ENCODE results near the gene HSPBP1.
"Not testable (repeated sequence)": the region's sequence is repeated elsewhere in the genome, so short reads cannot be mapped to it uniquely, and the experiment has no call there.

Gene HSPBP1

DNA sequence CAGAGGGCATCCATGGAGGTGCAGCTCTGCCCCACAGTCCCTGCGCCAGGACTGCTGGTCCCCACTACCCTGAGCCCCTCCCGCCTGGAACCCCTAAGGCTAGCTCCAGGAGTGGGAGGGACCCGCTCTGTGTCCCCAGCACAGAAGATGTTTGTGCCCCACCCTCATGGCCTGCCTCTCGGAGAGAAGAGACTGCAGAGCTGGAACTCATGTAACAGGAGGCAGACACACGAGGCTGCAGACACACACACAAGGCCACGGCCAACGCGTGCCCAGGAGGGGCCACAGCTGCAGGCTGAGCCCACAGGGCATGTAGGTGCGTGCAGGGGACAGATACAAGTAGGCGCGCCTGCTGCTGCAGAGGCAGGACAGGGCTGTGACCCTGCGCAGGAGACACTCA is 40.9 kb downstream of the HSPBP1 start:
- DNase-seq (ENCODE audit: low read depth in 2 of 2): no peak

GRCh38 chr19:55238030-55238429 is 41.9 kb downstream of the HSPBP1 start:
- no peak for DNase-seq (ENCODE audit: low read depth in 2 of 2)

- no peak for DNase-seq (ENCODE audit: low read depth in 2 of 2)
These were observed 46.9 kb downstream of the HSPBP1 start for GRCh38 chr19:55232986-55233385.

DNA sequence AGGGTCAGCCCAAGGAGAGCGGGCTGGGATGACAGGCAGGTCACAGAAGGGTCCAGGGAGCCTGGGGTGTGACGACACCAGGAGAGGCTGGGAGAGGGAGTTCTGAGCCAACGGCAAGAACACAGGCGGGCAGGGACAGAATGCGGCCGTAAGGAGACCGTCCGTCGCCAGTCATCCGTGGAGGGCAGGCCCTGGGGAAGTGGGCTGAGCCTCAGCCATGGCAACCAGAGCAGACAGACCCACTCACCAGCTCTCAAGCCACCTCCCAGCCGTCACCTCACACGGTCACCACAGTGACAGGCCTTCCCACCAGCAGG is 47.7 kb downstream of the HSPBP1 start:
- DNase-seq (ENCODE audit: low read depth in 2 of 2): no peak

GRCh38 chr19:55231391-55232285 is 48.3 kb downstream of the HSPBP1 start:
- no peak for DNase-seq (ENCODE audit: low read depth in 2 of 2)

- DNase-seq (ENCODE audit: low read depth in 2 of 2): no peak
These were observed 49.1 kb downstream of the HSPBP1 start for GRCh38 chr19:55230780-55231179.

DNA sequence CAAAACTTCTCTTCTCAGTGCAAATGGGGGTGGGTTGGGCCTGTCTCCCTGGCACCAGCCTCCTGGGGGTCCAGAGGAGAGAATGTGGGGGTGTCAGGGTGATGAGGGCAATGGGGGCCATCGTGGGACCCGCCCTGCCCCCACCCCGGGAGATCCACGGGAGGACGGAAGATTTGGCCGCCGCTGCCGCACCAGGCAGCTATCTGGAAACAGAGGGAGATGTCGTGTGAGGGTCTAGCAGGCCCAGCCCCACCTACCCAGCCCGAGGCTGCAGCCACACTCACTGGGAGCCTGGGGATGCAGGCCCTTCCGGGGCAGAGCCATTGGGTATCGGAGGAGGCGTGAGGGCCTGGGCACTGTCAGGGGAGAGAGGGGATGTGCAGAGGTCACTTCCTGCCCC is 49.6 kb downstream of the HSPBP1 start:
- no peak for DNase-seq (ENCODE audit: low read depth in 2 of 2)

DNA sequence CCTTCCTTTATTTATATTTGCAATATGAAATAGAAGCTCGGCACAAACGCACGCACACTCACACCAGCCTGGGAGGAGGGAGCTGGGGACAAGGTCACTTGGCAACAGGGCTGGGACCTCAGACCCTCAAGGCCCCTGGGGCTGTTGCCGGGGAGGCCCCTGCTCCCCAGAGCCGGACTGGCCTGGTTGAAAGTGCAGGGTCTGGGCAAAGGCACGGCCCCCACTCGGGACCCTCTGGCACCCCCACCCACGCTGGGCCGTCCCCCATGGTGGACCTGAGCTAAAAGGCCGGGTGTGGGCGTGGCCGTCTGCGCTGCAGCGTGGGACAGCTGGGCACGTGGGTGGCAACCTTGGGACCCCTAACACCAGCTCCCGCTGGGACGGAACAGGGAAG is 50.1 kb downstream of the HSPBP1 start:
- DNase-seq (ENCODE audit: low read depth in 2 of 2): no peak

- DNase-seq (ENCODE audit: low read depth in 2 of 2): no peak
These were observed 50.6 kb downstream of the HSPBP1 start for GRCh38 chr19:55229145-55229788.

DNA sequence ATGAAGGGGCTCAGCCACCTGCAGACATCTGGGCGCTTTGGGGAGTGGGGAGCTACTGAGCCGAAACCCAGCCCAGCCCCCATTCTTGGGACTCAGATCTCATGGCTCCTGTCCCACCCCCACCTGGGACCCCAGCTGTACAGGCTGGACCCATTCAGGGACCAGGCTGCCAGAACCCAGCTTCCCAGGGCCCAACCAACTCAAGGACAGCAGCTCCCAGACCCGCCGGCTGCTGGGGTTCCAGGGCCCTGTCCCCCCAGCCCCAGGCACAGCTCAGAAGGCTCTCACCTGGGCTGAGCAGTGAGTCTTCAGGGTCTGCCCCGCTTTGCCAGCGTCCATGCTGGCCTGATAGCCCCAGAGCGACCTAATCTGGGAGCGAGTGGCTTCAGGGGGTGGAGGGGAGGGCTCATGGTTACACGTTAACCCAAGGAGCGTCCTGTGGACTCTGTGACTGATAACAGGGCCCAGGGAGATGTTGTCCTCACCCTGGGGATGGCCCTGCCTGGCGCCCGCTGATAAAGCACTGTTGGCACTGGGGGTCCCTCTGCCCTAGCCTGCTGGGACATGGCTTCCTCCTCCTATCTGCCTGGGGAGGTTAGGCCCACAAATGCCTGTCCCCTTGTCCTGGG is 51.4 kb downstream of the HSPBP1 start, which contains the start of gene TMEM86B:
Gene TMEM86B, minus strand, starts transcription at position 361 of the 629 bp plus-strand sequence. Its CDS starts 22 bp downstream, at position 339.
- DNase-seq (ENCODE audit: low read depth in 2 of 2): no peak

- no peak for DNase-seq (ENCODE audit: low read depth in 2 of 2)
These were observed 51.9 kb downstream of the HSPBP1 start for GRCh38 chr19:55228015-55228391.

DNA sequence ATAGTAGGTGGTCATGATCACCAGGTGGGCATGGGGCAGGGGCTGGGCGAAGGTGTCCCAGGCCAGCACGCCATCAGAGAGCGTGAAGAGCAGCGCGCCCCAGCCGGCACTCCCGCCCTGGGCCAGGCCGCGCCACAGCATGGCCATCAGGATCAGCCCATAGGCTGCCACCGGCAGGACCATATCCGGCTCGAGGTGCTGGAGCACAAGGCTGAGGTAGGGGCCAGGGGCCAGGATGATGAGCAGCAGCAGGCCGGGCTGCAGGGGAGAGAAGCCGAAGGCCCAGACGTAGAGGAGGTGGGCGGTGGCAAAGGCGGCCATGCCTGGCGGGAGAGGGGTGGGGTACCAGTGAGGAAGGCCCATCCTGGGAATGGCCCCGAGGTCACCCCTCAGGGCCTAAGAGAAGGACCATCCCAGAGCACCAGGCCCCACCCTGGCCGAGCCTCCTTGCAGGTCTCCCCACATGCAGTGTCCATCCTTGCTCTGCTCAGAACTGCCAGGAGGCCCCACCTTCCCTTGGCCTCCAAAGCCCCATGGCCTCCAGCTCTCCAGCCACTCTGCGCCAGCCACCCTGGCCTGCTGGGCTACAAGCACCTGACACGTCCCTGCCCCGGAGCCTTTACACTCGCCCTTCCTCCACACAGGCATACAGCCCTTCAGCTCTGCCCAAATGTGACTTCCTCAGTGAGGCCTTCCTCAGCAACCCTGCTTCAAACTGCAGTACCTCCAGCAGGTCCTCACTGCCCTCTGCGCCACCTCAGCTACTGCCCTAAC is 52.5 kb downstream of the HSPBP1 start:
- no peak for DNase-seq (ENCODE audit: low read depth in 2 of 2)

DNA sequence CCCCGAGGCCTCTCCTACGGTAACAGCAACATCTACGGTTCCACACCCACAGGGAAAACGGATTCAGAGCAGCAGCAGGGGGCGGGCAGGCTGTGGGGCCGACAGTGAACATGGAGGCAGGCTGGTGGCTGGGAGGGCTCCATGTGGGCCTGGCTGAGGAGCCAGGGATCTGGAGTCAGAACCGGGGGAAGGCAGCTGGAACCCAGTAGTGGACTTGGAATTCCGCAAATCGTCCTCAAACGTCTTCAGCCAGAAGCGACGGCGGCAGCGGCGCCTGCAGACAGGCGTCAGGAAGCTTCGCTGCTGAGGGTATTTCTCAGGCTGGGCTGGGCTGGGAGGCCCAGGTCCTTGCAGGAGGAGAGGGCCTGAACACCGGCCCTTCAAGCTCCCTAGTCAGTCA is 53.1 kb downstream of the HSPBP1 start:
- DNase-seq (ENCODE audit: low read depth in 2 of 2): no peak

DNA sequence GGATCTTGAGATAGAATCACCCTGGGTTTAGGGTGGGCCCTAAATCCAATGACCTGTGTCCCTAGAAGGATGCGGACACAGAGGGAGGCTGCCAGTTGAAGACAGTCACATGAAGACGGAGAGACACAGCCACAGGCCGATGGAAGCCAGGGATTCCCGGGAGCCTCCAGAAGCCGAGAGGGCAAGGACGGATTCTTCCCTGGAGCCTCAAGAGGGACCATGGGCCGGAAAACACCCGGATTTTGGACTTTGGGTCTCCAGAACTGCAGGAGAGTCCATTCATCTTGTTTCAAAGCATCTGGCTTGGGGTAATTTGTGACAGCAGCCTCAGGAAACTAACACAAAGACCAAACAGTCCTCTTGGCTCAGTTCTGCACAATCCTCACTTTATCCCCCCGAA is 53.6 kb downstream of the HSPBP1 start:
- no peak for DNase-seq (ENCODE audit: low read depth in 2 of 2)

DNA sequence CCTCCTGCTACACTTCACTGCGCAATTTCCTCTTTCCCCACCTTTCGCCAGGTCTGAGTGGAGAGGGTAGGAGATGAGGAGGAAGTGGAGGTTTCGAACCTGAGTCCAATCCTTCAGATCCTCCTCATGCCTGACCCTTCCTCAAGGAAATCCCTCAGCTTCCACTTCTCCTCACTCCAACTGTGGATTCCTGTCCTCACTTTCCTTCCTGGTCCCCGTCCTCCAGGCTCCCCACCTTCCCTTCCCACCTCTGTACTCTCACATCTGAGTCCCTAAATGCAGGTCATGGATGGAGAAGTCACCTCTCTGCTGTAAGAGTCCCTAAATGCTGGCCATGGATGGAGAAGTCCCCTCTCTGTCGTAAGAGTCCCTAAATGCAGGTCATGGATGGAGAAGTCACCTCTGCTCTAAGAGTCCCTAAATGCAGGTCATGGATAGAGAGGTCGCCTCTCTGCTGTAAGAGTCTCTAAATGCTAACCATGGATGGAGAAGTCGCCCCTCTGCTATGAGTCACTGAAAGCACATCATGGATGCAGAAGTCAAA is 54.4 kb downstream of the HSPBP1 start:
- DNase-seq (ENCODE audit: low read depth in 2 of 2): no peak

GRCh38 chr19:55224679-55225414 is 55.1 kb downstream of the HSPBP1 start:
- not testable (repeated sequence) for DNase-seq (ENCODE audit: low read depth in 2 of 2)

DNA sequence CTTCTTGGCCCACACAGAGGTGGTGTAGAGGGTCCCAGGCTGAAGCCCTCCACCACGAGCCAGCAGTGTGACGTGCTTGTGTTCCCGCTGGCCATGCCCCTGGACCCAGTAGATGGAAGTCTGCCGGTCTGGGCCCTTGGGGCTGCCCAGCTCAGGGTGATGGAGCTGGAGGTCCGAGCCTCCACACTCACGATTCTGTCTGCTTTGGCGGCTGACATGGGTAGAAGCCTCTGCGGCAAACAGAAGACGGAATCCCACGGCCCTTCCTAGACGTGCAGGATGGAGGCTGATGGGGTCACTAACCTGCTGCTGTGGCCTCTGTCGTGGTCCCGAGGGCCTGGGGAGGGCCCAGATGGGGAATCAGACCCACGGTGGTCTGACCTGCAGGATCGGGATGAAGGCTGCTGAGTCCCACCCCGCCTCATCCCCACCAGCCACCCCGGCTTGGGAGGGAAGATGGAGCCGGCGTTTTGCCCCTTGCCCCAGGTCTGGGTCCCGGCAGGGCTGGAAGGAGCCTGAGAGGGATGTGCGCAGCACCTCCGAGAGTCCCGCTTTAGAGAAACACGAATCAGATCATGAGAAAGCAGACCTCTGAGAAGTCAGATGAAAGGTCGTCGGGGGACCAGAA is 55.8 kb downstream of the HSPBP1 start:
- DNase-seq (ENCODE audit: low read depth in 2 of 2): no peak

- DNase-seq (ENCODE audit: low read depth in 2 of 2): no peak
These were observed 56.4 kb downstream of the HSPBP1 start for GRCh38 chr19:55223291-55224037.

DNA sequence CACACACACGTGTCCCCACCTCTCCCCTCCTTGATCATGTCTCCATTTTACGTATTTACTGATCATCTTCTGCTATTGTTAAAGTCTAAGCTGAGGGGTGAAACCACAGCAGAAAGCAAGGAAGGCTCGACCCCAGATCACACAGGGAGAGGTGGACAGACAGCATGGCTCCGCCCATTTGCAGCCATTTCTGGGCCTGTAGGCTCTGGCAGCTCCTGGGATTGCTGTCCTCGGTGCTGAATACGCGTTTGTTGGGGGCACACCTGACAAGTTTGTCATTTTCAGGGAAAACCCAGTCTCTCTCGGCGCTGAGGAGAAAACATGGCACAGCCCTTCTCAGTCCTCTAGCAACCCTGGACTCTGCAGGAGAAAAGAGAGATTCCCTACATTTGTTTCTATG is 59.4 kb downstream of the HSPBP1 start:
- DNase-seq (ENCODE audit: low read depth in 2 of 2): no peak

Measured in stimulated activated CD8-positive, alpha-beta memory T cell treated with anti-CD3 and anti-CD28 coated beads, Interleukin-2, amount 100 ng/mL, for 48 hours (primary cell).